GM18498 (cell line): ENCODE results near the gene ZEB1.
"Not testable (repeated sequence)": the region's sequence is repeated elsewhere in the genome, so short reads cannot be mapped to it uniquely, and the experiment has no call there.

Experiments used
- ATAC-seq: cut with Tn5 transposase; IDR thresholded peaks from one replicate; pipeline ENCODE4 v1.9.1; 2021; ENCODE audit warnings: mild to moderate bottlenecking, moderate library complexity; ENCODE audit not compliant: unreplicated experiment

The ZEB1 gene

DNA sequence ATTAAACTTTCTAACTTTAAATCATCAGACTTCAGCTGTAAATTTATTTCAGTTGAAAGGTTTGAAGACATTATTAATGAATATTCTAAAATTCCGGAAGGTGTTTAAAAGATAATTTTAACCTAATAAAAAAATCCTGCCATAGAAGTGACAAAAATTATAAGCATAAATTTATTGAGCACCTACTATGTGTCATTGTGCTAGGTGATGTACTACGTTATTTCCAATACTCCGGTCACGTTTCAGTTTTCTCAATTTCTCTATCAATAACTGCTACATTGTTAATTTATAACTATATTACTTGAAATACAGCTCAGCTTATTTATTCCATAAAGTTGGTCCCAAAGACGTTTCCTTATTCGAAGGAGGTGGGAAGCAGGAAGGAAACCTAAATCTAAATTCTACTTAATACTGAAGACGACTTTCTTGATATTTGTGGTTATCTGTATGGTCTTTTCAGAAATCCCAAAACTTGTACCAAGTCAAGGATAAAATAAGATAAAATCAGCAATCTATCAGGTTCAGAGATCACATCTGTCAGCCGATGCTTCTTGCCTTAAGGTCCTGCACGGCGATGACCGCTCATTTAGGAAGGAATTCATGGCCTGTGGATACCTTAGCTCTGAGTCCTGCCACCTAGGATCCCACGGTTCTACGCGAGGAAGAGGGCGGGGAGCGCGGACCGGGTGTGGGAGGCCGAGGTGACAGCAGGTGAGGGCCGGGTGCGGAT is 1.2 kb upstream of the ZEB1 start:
- no peak for ATAC-seq

DNA sequence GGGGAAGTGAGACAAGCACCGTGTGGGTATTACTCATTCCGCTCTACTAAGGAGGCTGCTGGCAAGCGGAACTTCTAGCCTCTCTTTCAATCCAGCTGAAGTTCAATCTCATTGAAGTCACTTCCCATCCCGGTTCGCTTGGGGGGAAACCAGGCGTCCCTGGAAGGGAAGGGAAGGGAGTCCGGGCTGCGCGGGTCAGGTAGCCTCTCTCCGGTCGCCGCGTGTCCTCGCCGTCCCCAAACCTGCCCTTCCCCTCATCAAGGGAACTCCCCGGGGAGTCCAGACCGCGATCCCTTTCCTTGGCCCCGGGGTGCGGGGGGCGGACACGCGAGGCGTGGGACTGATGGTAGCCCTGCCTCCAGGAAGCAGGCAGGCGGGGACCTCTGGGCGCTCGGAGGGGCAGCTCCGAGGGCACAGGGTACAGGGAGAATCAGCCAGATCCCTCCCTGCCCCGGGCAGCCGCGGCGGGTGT is 598 bp upstream of the ZEB1 start:
- ATAC-seq = peak; percentile 71

DNA sequence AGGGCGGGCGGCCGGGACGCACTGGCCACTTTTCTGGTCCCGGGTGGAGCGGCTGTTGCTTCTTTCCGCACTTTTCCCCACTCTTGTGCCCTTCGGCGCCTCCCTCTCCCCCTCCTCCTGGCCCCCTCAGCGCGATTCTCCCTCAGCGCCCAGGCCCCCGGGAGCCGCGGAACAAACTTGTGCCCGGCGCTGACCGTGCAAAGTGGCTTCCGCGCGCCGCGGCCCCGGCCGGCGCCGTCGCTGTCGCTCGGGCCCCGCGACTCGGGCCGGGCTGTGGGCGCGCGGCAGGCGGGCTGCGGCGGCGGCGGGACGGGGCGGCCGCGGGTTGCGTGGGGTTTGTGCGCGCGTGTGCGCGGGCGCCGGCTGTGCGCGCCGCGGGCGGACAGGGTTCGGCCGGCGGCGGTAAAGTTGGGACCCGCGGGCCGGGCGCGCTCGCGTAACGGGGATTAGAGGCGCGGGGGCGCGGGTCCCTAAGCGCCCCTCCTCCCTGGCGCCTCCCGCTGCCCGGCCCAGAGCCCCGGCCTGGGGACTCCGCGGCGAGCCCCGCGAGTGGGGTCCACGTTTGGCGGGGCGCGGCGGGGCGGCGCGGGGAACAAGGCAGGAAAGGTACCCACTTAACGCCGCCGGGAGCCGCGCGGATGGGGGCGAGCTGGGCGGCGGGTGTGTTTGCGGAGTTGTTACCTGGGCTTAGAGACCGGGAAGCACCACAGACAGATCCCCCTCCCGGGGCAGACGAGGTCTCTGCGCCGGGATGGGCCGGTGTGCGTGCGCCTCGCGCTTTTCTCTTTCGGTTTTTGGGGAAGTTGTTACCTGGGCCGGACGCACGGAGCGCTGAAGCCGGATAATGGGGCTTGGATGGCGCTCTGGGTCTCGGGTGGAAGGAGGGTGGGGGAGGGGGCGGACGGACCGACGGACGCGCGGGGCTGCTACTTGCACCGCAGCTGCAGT is 860 bp downstream of the ZEB1 start:
- ATAC-seq = peak; percentile 28

DNA sequence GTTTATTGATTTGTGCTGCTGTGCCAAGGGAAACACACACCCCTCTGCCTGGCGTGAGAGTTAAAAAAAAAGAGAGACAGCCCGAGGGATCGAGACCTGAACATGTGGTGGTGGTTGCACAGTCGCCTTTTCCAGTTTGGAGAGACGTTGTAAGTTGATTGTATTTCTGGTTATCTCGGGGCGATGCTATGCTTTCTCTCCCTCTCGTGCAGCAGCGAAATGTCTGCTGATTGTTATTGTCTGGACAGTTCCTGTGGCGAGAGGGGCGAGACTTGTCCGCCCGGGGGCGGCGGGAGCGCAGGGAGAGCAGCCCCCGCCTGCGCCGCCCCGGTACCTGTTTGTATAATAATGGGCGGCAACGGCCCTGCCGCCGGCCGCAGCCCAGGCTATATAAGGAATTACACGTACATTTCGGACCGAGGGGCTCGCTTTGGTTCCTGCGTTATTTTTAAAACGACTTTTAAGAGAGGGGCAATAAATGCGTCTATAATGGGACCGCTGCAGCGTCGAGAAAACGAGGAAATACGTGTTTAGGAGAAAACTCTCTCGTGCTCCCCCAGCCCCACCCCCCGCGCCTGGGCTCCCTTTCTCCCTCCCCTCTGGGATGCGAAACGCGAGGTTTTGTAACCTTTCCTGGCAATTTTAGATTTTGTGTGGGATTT is 1.7 kb downstream of the ZEB1 start:
- ATAC-seq = peak; percentile 14

DNA sequence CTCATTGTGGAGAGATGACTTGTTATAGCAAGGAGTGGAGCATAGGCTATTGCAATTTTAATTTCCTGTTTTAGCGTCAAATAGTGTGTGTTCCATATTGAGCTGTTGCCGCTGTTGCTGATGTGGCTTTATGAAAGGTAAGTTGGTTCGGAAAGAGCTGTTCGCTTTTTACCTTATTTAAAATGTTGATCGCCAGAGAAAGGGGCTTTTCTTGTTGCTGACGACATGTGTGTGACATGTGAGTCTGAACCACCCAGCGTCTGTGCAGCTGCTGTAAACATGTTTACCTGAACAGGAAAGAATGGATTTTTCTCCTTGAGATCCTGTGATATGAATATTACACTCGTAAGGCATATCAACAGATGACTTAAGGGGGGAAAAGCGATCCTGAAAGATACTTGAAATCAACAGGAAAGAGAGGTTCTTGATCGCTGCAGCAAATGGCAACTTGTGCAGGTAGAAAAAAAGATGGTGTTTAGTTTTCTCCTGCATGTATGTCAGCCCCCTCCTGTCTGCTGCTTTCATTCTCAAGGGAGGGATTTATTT is 2.5 kb downstream of the ZEB1 start:
- no peak for ATAC-seq

DNA sequence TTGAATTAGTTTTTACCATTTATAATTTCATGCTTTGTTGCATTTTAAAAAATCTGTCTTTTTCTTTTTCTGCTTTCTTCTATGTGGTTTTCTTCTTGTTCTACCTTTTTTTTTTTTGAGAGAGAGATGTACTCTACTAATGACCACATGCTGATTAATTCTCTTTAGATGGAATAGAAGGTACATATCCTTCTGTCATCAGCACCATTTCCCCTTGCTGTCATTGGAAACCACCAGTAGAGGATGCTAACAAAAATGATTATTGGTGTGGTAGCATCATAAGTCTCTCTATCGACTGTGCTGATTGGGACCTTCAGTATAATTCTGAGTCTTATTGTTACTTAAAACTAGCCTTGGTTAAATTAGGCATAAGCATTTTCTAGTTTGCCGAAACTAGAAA is 3.6 kb downstream of the ZEB1 start:
- ATAC-seq = no peak

- ATAC-seq = no peak
Observed at GRCh38 chr10:31340343-31340742, 21.3 kb downstream of the ZEB1 start.

GRCh38 chr10:31341552-31341951 is 22.5 kb downstream of the ZEB1 start:
- ATAC-seq = no peak

GRCh38 chr10:31343009-31343408 is 24.0 kb downstream of the ZEB1 start:
- ATAC-seq = no peak

- no peak for ATAC-seq
Observed at GRCh38 chr10:31343551-31343950, 24.5 kb downstream of the ZEB1 start.

DNA sequence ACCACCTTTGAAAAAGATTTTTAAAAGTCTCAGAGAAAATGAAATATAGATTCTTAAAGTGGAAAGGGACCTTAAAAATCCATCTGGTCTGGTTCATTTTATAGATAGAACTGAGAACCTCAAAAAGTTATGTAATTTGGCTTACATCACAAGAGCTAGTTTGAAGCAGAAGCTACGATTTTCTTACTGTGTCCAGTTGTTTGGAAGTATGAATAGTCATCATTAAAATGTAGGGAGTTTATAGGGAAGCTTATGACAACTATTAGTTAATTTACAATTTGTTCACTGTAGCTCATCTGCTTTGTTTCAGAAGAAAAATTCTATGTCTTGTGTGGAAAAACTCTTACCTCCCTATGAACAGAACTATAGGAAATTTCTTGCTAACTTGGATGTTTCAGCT is 26.9 kb downstream of the ZEB1 start:
- ATAC-seq = no peak

GRCh38 chr10:31346953-31347352 is 27.9 kb downstream of the ZEB1 start:
- no peak for ATAC-seq

- ATAC-seq = peak; percentile 12
Observed at GRCh38 chr10:31347705-31348104, 28.7 kb downstream of the ZEB1 start.

- no peak for ATAC-seq
Observed at GRCh38 chr10:31350891-31351290, 31.9 kb downstream of the ZEB1 start.

- no peak for ATAC-seq
Observed at GRCh38 chr10:31352436-31353226, 33.6 kb downstream of the ZEB1 start.

DNA sequence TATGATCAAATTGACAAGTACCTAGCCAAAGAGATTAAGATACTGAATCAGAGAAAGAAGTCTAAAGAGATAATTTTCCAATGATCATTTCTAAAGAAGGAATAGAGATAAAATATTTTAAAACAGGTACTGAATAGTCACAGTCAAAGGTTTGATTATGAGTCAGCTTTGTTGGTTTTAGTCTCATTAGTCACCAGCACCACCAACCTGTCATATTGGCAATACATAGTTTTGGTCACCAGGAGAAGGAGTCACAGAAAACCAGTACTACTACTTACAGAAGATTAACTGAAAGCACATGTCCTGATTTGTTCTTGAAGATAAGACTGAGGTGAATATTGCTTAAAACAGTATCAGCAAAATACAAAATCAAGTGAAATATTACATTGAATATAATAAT is 34.6 kb downstream of the ZEB1 start:
- ATAC-seq = peak; percentile 94

DNA sequence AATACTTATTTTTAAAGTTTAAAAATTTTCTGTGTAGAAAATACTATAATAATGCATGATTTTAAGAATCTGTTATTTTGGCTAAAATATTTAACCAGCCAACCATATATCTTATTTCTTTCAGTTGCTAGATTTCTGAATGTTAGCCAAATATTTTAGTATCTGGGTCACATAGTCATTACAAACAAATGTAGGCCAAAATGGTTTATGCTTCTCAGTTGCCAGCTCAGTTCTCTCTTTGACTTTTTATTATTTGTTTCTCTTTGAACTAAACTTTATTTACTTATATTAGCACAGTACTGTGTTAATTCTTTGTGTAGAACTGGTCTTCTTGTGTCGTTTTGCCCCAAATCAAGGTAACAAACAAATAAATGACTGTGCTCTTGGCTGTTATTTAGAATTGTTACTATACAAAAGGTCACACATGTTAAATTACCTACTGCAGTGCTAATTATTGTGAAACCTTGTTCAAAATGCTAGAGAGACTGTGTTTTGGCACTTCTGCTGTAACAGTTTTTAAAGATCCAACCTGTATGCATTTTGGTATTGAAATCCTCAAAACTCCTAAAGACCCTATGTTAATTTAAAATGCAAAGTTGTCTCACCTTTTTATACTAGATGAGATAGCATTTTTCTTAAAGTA is 39.8 kb downstream of the ZEB1 start:
- no peak for ATAC-seq

GRCh38 chr10:31359979-31360378 is 41.0 kb downstream of the ZEB1 start:
- ATAC-seq = no peak

DNA sequence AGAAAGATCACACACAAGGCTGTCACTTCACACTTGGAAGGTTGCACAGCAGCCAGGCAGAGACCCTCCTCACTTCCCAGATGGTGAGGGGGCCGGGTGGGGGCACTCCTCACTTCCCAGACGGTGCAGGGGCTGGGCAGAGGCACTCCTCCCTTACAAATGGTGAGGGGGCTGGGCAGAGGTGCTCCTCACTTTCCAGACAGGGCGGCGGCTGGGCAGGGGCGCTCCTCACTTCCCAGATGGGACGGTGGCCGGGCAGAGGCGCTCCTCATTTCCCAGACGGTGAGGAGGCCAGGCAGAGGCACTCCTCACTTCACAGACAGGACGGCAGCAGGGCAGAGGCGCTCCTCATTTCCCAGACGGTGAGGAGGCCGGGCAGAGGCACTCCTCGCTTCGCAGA is 42.5 kb downstream of the ZEB1 start:
- not testable (repeated sequence) for ATAC-seq
